ENCODE results near the gene SELENON. TPM values are rescaled to one million over a fixed set of nuclear protein-coding genes. Genes with fewer than 3 reads are reported as not detected.

Gene SELENON
- total and polyA plus RNA-seq, 9 of the 15 experiments (the other 6 are each of a cell fraction or from before 2014, with no cell fraction given): 0.43 to 26.7 (median 7.0) TPM

- TF ChIP-seq NR2C1 (IDR thresholded peaks at IDR 0.05) (peak; percentile 96), NR2C1 (tag; IDR thresholded peaks at IDR 0.05) (peak; percentile 96), ZBTB49 (CRISPR knock-in tag; IDR thresholded peaks at IDR 0.05; ENCODE audit: borderline replicate concordance) (no peak), ZNF354B (CRISPR knock-in tag; IDR thresholded peaks at IDR 0.05) (no peak), PHF8 (IDR thresholded peaks at IDR 0.05; ENCODE audit: borderline replicate concordance, low read length) (peak; percentile 86), THRAP3 (IDR thresholded peaks at IDR 0.05; ENCODE audit: borderline replicate concordance) (no peak), SLC30A9 (CRISPR knock-in tag; IDR thresholded peaks at IDR 0.05) (no peak), TCF7 (IDR thresholded peaks at IDR 0.05; ENCODE audit: borderline replicate concordance) (peak; percentile 20; the same call in 1 of the 2 replicates), NCOR1 (IDR thresholded peaks at IDR 0.05) (peak; percentile 24; the same call in 1 of the 2 replicates), RCOR1 (IDR thresholded peaks at IDR 0.05; ENCODE audit: borderline replicate concordance in 1 of 2, low read depth in 2 of 2, low read length in 2 of 2) (0 out of 4 replicates have a peak, but pooled peaks of 1 of the 2 experiments have one; percentile 32), ZNF282 (CRISPR knock-in tag; IDR thresholded peaks at IDR 0.05) (0 out of 2 replicates have a peak, but pooled peaks have one; percentile 5), ZMIZ1 (IDR thresholded peaks at IDR 0.05; ENCODE audit: low read depth in 2 of 2, low read length in 2 of 2) (no peak; a peak in 1 of 4 replicates), TEAD1 (CRISPR knock-in tag; IDR thresholded peaks at IDR 0.05) (peak in 1 of 2 experiments; percentile 83; a peak in 1 of 4 replicates), RBFOX2 (IDR thresholded peaks at IDR 0.05; ENCODE audit: low read depth, low read length) (peak; percentile 93), HNRNPK (IDR thresholded peaks at IDR 0.05; ENCODE audit: low read depth, low read length, poor library complexity, severe bottlenecking) (no peak), PPARD (CRISPR knock-in tag; IDR thresholded peaks at IDR 0.05) (no peak), HOXB6 (CRISPR knock-in tag; IDR thresholded peaks at IDR 0.05; ENCODE audit: borderline replicate concordance) (no peak), MYBL2 (IDR thresholded peaks at IDR 0.05; ENCODE audit: low read depth) (no peak), MYBL2 (CRISPR knock-in tag; IDR thresholded peaks at IDR 0.05; ENCODE audit: borderline replicate concordance) (no peak), NFRKB (IDR thresholded peaks at IDR 0.05; ENCODE audit: low read depth) (no peak), ASH1L (IDR thresholded peaks at IDR 0.05; ENCODE audit: borderline replicate concordance, low read depth, partially characterized antibody) (no peak), GTF2B (IDR thresholded peaks at IDR 0.05; ENCODE audit: extremely low read depth, insufficient read length) (no peak)
Observed at GRCh38 chr1:25819491-25820246, 19.7 kb downstream of the SELENON start, which contains the start of gene MTFR1L (continued).

All from K562 (cell line).